GM18508 (cell line): Measurements from ENCODE around the gene ARHGDIB.

Source experiments
- ATAC-seq: cut with Tn5 transposase; IDR thresholded peaks from one replicate; pipeline ENCODE4 v1.9.1; 2021; ENCODE audit warnings: moderate number of reproducible peaks; ENCODE audit not compliant: insufficient read depth, unreplicated experiment

The ARHGDIB gene

DNA sequence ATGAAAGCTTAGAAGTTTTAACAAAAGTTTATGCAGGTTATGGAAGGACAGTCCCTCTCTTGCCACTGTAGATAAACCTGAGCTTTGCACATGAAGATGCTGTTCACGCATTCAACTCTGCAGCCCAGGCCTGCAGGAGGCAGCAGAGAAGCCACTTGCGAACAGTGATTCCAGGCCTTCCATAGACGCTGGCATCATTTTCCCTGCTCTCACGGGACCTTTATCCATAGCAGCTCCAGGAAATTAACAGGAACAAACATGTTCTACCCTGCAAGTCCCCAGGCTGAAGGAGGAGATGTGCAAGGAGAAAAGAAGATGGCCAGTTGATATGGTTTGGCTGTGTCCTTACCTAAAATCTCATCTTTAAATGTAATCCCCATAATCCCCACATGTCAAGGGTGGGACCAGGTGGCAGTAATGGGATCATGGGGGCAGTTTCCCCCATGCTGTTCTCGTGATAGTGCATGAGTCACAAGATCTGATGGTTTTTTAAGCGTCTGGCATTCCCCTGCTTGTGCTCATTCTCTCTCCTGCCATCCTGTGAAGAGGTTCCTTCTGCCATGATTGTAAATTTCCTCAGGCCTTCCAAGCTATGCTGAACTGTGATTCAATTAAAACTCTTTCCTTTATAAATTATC, 25.1 kb downstream of the ARHGDIB start:
- no peak for ATAC-seq

DNA sequence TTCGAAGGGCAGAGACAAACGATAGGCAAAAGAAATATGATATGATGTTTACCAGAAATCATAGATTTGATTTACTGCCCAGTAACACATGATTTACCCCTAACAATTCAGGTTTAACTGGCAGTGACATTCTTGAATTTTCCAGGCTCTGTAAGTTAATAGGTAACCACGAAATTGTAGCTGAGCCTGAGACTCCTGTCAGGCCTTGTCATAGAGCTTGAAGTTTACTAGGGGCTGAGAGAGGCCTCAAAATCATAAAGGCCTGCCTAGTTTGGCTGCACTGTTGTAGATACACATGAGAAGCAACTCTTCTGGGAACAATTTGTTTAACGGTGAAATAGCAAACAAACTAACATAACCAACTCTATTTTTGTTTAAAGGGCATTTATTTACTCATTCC, 26.4 kb downstream of the ARHGDIB start:
- ATAC-seq = no peak

DNA sequence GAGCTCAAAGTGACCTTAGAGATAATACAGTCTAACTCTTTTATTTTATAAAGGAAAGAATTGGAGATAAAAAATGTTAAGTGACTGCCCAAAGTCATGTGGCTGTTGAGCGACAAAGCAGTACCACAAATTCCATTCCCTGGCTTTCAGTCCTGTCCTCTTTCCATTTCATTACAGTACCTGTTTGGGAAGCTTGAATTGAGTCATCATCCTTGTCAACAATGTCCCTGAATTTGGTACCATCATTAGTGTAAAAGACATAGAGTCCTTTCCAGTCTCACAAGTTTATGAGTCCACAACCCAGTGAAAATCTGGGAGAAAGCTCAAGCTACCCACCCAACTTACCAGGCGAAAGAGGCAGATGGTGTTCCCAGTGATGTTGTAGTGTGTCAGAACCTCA, 26.9 kb downstream of the ARHGDIB start:
- no peak for ATAC-seq

DNA sequence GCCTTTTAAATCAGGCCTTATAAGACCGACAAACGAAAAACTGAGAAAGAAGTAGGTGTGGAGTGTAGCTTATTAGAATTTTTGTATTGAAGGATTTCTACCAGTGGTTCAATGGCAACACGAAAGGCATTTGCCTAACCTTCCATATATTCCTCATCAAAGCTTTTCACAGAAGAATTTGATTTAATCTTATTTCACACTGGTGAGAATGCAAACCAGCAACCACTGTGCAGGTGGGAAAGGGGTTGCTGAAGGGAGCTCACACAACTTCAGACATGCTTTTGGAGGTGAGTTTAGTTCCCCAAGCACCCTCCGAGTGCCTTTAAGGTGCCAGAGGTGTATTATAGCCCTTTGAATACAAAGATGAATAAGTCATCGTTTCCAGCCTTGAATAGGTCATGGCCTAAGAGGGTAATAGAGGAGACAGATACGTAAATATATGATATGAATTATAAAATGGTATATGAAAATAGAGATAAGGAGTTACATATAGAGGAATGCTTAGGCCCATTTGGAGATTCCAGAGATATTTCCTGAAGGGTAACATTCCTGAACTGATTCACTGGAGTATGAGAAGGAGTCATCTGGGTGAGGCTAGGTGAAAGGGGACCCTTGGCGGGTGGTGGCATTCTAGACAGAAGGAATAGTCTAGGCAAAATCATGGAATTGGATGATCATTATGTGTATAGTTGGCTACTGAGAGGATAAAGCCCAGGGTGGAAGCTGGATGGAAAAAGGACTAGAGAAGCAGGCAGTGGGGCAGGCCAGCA, 29.4 kb downstream of the ARHGDIB start:
- ATAC-seq = no peak

DNA sequence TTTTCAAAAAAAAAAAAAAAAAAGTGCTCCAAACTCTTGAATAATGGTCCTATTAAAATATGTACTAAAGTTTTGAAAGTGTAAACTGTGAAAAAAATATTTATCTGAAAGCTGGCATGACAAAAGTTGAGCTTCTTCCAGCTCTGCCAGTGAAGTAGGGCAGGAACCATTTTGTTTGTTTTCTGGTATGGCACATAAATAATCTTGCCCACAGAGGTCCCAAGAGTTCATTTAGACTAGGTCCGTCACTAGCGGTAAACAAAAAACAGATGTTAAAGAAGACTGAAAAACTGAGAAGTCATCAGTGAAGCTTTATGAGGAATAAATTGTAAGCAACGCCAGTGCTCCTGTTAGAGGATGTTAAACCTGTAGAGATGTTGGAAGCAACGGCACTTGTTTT, 30.0 kb downstream of the ARHGDIB start:
- ATAC-seq = no peak

DNA sequence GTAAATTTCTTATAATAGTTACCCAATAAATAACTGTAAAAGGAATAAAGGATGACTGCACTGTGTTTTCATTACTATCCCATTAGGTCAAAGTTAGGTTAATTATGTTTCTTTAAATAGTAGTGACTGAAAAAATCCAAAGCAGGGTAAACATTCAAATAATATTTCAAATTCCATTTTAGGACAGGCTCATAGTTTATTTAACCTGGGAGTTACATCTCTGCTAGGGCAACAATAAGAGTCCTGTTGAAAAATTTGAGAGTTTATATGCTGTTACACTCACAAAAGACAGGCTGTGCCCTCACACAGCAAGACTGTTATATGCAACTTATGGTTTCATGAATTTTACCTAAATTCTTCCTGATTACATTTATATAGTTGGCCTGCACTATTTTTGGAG, 31.1 kb downstream of the ARHGDIB start:
- ATAC-seq = no peak

DNA sequence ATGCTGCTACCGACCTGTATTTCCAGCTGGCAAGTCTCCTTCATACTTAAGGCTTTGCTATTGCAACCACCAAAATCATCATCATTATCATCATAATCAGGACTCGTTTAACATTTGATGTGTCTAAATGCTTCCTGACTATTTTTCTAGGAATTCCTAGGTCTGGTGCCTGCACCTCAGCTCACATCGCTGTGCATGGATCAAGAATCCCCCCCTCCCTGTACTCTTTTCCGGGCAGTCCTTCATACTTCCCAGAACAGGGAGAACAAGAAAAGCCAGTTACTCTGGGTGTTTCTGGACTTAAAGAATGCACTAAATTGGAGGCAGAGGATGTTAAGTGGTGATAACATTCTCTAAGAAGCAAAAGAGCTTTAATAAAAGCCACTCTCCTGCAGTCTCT, 32.5 kb downstream of the ARHGDIB start:
- ATAC-seq = no peak

DNA sequence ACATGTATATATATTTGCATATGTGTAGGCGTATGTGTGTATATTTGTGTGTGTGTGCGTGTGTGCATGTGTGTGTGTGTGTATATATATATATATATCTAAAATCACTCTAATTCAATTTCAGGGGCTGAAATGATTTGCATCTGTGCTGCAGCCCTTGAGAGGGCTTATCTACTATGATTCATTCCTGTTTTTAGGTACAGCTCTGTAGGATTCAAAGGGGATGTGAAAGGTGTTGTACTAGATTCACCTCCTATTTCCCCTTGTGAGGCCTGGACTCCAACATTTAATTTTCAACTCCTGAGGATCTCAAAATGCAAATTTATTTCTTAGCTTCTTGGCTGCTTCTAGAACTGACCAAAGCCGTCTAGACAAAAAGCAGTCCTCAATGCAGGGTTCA, 34.1 kb downstream of the ARHGDIB start:
- ATAC-seq = no peak

DNA sequence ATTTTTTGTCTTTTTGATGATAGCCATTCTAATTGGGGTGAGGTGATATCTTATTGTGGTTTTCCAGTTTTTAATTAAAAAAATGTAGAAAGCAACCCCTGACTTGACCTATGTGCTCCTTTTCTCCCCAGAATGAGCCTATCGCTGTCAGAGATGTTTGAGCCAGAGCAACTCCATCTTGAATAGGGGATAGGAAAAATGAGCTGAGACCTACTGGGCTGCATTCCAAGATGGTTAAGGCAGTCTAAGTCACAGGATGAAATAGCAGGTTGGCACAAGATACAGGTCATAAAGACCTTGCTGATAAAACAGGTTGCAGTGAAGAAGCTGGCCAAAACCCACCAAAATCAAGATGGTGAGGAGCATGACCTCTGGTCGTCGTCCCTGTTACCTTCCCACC, 36.9 kb downstream of the ARHGDIB start:
- no peak for ATAC-seq

DNA sequence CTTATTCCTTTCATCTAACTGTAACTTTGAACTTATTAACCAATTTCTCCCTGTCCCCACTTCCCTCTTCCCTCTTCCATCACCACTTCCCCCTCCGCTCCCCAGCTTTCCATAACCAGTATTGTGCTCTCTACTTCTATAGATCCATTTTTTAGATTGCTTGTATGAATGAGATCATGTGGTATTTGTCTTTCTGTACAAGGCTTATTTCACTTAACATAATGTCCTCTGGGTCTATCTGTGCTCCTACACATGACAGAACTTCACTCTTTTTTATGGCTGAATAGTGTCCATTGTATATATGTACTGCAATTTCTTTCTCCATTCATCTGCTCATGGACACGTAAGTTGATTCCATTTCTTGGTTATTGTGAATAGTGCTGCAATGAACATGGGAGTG, 37.5 kb downstream of the ARHGDIB start:
- no peak for ATAC-seq

DNA sequence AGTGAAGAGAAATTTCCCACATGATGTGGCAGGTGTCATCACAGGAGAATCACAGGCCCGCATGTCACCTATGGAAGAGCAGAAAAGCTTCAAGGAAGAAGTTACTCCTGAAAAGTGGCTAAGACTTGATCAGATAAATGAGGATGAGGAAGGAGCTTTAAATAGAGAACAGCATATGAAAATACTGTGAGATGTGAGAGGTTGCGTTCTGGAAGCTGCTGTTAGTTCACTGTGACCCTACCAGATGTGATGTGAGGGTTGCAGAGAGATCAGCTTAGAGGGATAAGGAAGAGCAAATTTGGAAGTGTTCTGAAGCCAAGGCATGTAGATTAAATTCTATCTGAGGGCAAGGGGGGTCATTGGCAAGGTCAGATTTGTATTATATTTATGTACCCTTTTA, 40.2 kb downstream of the ARHGDIB start:
- ATAC-seq = no peak

DNA sequence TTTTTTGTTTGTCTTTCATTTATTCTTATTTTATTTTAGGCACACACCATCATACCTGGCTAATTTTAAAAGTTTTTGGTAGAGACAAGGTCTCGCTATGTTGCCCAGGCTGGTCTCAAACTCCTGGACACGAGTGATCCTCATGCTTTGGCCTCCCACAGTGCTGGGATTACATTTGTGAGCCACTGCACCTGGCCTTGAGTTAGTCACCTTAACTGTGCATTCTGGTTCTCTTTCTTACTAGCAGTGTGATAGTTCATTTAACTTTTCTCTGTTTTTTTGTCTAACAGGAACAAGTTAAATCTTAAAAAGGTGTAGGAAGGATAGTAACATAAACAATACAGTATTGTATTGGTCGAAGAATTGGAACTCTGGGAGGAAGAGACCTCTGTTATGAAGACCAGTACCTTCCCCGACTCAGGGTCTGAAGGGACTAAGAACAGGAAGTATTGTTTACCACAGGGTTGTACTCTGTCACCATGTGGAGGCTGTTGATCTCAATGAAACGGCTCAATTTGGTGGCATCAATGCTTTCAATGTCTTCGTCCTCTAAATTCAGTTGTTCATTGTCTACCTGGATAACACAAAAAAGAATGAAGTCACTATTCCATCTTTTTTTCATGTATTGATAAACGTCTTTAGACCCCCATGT, 40.8 kb downstream of the ARHGDIB start:
- ATAC-seq = no peak

DNA sequence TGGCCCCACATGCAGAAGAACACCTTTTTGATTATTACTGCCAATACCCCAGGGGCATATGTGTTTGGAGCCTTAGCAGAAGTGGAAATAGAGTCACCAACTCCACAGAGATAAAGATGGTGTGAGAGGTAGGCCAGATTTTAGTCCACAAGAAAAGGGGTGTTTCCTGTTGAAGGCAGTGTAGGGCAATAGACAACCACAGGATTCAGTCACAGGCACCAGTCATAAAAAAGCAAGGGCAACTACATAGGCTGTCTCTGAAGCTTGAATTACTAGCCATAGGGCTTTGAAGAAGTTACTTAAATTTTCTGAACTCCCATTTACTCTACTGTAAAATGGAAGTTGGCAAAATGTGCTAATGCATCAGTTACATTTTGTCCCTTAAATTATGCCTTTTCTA, 41.9 kb downstream of the ARHGDIB start:
- ATAC-seq = no peak

DNA sequence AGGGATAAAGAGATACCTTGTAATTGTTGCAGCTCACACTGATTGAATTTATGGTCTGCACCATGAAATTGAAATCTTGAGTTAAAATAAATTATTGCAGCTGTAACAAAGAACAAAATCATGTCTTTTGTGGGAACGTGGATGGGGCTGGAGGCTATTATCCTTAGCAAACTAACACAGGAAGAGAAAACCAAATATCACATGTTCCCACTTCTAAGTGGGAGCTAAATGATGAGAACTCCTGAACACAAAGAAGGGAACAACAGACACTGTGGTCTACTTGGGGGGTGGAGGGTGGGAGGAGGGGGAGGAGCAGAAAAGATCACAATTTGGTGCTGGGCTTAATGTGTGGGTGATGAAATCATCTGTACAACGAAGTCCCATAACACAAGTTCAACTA, 45.7 kb downstream of the ARHGDIB start:
- ATAC-seq = no peak

DNA sequence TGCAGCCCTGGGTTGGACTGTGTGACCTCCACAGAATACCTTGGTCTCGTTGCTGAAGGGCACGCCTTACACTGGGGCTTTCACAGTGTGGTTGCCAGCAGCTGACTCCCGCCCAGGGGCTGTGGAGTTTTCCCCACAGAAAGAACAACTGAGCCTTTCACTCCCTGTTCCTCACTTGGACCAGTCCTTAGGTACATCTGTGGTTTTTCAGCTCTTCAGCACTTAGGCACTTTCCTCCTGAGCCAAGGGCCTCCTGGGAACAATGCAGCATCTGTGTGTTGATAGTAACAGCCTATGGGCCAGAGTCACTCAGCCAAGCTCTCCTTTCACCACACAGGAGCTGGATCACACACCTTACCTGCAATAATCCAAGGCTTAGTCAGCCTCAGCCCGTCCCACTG, 48.0 kb downstream of the ARHGDIB start:
- no peak for ATAC-seq

DNA sequence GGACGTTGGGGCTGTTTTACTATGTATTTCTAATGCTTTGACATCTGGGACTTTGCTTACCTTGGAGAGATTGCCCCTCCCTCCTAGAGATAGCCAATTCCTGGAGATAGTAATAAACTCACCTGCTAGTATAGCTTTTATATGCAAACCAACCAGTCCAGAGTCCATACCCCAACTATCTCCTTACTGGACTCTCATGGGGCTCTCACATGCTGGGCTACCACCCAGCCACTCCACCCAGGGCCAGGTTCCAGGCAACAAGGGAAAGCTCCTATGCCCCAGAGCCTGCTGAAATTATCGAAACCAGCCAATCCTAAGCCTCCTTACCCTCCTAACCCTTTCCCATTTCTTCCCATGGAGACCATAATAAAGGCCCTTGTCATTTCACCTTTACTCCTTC, 50.3 kb downstream of the ARHGDIB start:
- no peak for ATAC-seq

DNA sequence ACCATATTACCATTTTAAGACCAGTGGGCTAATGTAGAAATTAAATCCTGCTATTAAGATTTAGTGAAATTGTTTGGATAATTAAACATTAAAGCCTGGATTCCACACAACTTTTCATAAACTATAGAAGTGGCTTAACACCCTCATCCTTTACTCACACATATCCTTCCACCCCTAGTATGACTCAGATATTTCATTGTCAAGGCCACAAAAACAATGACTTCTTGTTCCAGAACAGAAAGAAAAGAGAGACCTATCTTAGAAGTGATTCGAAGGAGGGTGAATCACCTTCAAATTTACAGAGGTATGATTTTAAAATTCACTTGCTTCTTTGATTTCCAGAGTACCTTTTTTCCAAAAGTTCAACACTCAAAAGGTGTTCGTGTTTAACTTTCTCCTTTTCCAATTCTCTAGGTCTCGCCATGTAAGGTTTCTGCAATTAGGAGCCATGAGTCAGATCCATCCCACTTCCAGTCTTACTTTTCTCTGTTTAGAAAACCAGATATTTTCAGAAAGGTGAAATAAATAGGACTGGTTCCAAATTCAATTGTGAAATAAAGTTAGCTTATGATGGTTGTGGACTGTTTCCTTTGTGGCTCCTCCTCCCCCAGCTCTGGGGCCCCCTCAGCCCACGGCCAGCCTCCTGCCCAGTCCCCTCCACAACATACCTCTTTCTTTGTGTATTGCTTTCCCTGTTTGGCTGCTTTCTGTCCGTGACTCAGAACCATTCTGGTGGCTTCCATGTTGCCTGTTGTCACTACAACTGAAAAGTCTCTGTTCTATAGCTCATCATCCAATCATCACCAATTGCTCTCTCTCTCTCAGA, 51.1 kb downstream of the ARHGDIB start:
- no peak for ATAC-seq

DNA sequence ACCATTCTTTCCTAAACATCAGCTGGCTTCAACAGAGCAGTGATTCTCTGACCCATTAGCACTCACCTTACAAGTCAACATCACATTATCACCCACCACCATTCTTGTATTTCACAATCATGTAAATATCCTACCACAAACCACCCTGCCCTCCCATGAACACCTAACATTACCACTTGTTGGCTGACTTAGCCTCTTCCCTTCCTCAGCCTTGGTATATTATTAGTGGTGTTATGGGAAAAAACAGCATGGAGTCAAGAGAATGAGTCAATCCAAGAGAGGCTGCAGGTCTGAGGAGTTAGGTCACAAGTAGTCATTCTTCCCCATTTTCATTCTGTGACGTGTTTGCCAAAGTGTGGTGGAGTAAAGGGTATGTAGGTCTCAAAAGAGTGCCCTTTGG, 53.4 kb downstream of the ARHGDIB start:
- no peak for ATAC-seq

DNA sequence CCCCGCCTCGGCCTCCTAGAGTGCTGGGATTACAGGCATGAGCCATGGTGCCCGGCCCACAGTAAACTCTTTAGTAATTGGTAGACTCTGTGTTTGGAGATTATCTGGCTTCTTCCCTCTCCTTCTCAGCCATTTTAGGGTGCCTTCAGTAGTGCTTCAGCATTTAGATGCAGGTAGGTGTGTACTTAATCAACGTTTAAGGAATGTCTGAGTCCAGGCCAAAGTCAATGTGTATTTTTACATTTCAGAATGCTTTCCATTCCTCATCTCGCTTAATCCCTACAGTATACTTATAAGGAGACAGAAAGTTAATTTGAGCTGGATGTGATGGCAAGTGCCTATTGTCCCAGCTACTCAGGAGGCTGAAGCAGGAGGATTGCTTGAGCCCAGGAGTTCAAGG, 55.3 kb downstream of the ARHGDIB start:
- ATAC-seq = no peak

DNA sequence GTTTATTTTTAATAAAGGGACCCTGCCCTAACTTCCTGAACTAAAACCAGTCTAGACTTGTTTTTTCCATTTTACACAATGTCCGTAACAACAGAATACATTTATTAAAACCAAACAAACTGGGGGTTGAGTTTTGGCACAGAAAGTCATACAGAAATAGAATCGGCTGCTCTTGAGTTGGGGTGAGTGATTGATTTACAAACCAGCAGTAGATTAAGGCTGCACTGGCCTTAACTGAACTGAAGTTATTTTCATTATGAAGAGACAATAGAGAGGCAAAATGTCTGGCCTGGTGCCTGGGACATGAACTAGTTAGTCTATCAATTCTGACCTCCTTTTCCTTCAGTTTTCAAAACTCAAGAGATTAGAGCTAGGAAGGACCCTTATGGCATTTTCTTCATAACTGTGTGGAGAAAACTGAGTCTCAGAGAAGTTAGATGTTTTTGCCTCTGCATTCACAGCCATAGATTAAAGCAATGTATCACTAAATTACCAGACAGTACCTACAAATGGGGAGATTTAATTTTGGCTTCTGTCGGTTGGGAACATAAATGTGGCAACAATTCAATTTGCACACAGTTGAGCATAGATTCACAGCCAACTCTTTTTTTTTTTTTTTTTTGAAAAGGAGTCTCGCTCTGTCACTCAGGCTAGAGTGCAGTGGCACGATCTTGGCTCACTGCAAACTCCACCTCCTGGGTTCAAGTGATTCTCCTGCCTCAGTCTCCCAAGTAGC, 56.0 kb downstream of the ARHGDIB start:
- ATAC-seq = no peak
